Ovary (tissue), 3 donors: ENCODE data around the gene IL18R1.

Experiments used
- CTCF ChIP-seq, 3 donors: fragments of 450-650 bp in 2 of 3; fragments of 200-600 bp in 1 of 3; IDR thresholded peaks; one replicate each; pipeline versions ENCODE4 v1.5.1 to v1.8.0; 2016 to 2022; ENCODE audit warnings: antibody characterized with exemption in 3 of 3, mild to moderate bottlenecking in 1 of 3
- EP300 ChIP-seq: sonication (generic); formaldehyde crosslinking; IDR thresholded peaks from one replicate; pipeline ENCODE4 v1.6.1; 2017; ENCODE audit warnings: antibody characterized with exemption
- POLR2A ChIP-seq: fragments of 450-650 bp; IDR thresholded peaks from one replicate; pipeline ENCODE4 v1.6.1; 2017; ENCODE audit warnings: antibody characterized with exemption, mild to moderate bottlenecking, moderate library complexity
- donor health status: DM: no; HTN: no; CAD: no.

GRCh38 chr2:102335871-102336366, 19.7 kb upstream of the IL18R1 start:
- TF ChIP-seq POLR2A (no peak), CTCF (IDR thresholded peaks at IDR 0.05) (no peak), EP300 (no peak)
